GM18907 (cell line): ENCODE data around the gene PSMD13.

ENCODE experiments used
- ATAC-seq: cut with Tn5 transposase; IDR thresholded peaks from one replicate; pipeline ENCODE4 v1.9.1; 2021; ENCODE audit warnings: mild to moderate bottlenecking, moderate library complexity; ENCODE audit not compliant: unreplicated experiment

The PSMD13 gene

DNA sequence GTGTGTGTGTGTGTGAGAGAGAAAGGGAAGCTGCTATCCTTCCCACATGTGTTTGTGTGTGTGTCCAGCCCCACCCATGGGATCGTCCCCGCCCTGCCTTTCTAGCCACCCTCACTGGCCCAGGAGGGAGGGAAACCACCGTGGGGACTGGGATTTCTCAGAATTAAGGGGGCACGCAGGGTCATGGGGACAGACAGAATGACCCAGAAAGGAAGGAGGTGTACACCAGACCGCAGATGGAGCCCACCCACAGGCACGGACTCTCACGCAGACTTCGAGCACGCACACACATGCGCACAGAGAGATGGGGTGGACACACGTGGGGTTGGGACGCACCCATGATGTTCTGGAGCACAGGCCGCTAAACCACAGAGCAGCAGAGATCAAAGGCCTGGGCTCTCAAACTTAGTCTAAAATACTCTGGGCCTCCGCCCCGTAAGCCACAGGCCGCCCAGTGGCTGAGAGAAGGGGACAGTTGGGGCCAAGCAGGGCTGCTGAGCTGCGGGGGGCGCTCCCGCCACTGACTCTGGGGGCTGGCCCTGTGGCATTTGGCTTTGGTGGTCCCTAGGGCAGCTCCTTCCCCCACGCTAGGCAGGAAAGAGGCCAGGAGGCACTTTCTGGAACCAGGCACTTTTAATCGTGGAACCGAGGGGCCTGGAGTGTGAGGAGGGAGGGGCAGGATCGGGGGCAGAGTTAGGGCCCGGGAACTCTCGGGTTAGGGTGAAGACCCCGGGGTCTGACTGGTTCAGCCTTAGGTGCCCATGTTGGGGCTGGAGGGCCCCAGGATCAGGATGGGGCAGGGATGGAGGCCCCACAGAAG lies 61.0 kb downstream of the PSMD13 start:
- ATAC-seq, result no peak

DNA sequence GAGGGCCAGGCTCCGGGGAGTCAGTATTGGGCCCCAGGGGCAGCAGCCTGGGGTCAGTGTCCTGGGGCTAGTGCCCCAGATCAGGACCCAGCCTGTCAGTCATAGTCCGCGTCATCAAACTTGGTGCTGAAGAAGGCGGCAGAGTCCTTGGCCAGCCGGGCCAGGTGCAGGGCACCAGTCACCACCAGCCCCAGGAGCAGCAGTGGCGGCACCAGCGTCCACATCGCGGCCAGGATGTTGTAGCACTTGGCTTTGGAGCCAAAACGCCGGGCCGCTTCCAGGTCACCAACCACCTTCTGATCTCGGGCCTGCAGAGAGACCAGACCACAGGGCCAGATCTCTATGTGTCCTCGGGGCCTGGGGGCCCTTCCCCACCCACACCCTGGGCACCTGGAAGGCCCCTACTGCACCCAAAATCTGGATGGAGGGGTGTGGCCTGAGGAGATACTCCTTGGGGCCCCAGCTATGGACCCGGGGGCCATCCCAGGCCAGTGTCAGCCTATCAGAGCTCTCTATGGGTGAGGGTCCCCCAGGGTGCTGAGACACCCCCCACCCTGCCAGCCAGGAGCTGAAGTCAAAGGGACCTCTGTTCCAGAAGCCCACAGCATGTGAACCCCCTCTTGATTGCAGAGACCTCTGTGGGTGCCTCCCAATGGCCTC lies 61.8 kb downstream of the PSMD13 start:
- ATAC-seq, result no peak

DNA sequence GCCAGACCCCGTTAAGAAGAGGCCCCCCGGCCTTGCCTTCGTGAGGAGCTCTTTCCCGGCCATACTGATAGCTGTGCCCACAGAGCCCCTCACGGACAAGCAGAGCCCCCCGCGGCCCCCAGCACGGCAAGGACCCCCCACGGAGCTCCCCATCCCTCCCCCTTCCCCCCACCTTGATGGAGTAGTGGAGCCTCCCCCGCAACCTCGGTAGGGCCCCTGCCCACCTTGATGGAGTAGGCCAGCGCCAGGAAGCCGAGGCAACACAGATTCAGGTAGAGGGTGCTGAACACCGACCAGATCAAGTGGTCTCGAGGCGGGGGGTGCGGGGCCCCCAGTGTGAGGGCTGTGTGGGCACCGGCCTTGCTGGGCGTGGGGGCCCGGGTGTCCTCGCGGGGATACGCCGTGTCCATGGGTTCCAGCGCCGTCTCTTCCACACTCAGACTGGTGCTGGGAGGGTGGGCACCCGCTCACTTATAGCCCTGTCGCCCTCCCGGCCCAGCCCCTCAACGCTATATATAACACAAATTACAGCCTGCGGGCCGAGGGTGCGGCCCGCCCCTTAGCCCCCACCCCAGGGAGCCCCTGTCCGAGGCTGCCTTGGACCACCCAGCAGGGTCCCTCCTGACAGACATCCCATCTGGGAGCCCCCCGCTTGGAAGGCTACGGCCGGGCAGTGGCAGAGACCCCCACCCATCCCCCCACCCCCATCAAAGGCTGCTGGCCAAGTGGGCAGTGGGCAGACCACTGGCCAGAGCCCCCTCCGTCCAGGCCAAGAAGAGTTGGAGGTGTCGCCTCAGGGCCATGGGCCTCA lies 62.5 kb downstream of the PSMD13 start, which contains the start of gene IFITM5:
Gene IFITM5, minus strand, starts transcription at position 446 of the 811 bp plus-strand sequence. Its CDS starts 36 bp downstream, at position 410.
- ATAC-seq, result no peak

DNA sequence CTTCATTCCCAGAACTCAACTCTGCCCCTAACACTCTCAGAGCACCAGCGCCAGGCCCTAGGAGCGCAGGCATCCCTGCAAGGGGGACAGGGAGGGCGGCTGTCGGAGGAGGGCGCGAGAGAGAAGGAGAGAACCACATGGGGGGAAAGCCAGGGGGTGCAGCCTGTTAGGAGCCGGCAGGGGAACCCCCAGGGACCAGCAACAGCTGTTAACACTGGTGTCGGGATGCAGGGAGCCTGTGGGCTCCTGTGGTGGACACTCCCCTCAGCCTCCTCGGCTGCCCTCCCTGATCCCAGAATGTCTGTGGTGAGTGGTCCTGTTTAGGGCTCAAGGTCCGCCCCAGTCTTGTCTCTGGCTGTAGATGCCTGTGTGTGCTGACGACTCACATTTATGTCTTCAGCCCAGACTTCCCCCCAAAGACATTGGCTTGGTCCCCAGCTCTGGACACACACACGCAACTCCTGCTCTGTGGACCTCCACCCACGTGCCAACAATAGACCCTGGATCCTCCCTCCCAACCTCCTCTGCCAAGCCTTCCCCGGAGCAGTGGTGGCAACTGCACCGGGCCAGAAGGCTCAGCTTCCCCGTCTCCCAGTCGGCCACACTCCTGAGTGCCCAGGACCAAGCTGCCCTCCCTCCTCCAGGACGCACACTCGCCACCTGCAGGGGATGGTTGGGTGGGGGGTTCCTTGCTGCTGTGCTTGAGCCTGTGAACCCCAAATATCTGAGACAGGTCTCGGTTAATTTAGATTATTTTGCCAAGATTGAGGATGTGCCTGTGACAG lies 63.4 kb downstream of the PSMD13 start:
- ATAC-seq, result no peak
